OCI-M1 (cell line): ENCODE measurements around the gene RXRA.

Source experiments
- DNase-seq: peaks from one replicate; lab custom pipeline; 2025; lab: John Stamatoyannopoulos, UW

Gene RXRA

GRCh38 chr9:134400283-134400682 is 74.0 kb downstream of the RXRA start:
- DNase-seq, result no peak

GRCh38 chr9:134401391-134401790 is 75.1 kb downstream of the RXRA start:
- no peak for DNase-seq

- no peak for DNase-seq
Observed at GRCh38 chr9:134402182-134402581, 75.9 kb downstream of the RXRA start.

- no peak for DNase-seq
Observed at GRCh38 chr9:134403292-134403681, 77.0 kb downstream of the RXRA start.

GRCh38 chr9:134403682-134404301 is 77.5 kb downstream of the RXRA start:
- peak; percentile 84 for DNase-seq

GRCh38 chr9:134404376-134405358 is 78.4 kb downstream of the RXRA start:
- no peak for DNase-seq

DNA sequence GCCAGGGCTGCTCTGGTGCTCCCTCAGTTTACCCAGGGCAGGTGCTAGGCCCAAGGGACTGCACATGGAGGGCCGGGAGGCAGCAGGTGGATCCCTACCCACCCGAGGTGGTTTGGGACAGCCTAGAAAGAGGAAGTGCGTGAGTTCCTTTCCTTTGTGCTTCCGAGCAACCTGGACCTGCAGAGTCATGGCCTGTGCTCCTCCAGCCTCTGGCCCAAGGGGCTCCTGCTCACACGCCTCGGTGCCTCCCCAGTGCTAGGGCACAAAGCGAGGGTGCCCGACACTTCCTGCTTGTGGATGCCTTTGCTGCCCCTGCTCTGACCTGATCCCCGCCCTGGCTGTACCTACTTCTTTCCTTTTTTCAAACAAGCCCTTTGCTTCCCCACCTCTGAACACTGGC is 79.3 kb downstream of the RXRA start:
- peak; percentile 18 for DNase-seq

DNA sequence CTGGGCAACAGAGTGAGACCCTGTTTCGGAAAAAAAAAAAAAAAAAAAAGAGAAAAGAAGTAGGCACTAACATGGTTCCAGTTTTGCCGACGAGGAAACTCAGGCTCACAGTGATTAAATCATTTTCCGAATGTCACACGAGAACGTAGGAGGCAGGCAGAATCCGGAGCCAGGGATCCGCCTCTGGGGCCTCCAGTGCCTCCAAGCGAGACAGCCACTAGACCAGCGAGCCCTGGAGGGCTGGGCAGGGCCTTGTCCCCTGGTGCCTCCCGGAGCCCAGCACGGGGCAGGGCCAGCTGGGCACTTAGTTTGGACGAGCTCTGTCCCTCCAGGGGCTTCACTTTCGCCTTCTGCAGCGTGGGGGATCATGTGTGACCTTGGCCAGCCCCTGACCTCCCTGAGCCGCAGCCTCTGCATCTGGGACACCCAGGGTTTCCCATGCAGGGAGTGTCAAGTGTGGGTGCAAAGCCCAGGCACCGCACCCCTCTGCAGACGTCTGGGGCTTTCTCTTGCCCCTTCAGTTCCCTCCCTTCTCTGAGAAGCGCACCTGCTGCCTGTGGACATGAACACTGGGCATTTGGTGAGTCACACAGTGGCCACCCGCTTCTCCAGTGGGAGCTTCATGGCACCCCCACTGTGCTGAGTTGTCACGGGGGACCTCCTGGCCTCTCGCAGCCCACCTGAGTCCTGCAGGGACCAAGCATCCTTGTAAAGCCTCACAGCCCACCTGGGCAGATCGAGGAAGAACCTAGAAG is 80.3 kb downstream of the RXRA start:
- no peak for DNase-seq

GRCh38 chr9:134407121-134407779 is 81.0 kb downstream of the RXRA start:
- DNase-seq, result peak; percentile 88

DNA sequence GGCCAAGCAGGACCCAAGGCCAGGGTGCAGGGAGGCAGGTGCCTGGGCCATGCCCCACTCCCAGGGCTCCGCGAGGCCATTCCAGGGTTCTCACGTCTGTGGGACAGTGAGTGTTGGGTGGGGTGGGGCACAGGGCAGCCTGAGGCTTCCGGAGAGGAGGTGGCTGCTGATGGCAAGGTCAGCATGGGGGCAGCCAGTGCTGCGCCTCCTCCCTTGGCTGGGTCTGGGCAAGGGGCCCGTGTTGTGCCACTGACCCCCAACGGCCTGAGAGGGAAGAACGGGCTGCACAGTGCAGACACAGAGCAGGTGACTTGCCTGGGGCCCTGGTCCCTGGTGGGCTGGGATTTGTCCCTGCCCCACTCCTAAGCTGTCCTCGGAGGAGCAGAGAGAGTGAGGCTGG is 82.1 kb downstream of the RXRA start:
- DNase-seq, result no peak

DNA sequence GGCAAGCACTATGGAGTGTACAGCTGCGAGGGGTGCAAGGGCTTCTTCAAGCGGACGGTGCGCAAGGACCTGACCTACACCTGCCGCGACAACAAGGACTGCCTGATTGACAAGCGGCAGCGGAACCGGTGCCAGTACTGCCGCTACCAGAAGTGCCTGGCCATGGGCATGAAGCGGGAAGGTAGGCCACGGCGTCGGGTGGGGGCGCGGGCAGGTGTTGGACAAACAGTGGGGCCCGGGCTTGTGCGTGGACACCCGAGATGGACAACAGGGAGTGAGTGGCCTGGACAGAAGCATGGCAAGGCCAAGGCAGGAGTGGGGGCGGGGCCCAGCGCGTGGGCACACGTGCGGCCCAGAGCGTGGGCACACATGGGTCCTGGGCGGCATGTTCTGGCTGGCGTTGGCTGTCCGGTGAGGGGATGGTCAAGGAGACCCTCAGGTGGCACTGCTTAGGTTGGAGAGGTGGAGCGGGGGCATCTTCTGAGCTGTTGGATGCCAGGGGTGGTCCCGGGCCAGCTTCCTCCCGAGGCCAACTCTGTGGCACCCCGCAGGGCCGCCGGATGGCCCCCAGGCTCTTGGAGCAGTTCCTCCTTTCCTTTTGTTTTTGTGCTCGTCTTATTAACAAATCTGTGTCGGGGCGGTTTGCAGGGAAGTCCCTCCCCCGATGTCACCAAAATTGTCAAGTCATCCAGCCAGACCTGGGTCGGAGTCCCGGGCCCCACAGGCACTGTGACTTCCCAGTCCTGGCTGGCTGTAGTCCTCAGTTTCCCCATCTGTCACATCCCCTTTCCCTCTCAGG is 82.9 kb downstream of the RXRA start:
- no peak for DNase-seq

GRCh38 chr9:134410071-134410834 is 84.0 kb downstream of the RXRA start:
- DNase-seq, result no peak

DNA sequence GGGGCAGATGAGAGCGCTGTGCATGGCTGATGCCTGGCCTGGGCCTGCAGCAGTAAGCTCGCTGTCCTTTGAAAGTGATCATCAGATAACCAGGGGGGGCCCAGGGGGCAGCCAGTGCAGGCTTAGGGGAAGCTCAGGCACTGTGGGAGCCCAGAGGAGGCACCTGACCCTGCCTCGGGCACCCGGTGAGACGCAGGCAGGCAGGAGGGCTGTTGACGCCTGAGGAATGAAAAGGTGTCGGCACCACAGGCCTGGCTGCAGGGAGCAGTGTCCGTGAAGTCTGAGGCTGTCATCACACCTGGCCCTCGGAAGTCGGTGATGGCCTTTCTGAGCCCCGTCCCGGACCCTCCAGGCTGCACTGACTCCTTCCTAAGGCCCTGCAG is 84.6 kb downstream of the RXRA start:
- DNase-seq, result no peak

- DNase-seq, result no peak
Observed at GRCh38 chr9:134411440-134412297, 85.4 kb downstream of the RXRA start.

- DNase-seq, result no peak
Observed at GRCh38 chr9:134412298-134412711, 86.0 kb downstream of the RXRA start.

GRCh38 chr9:134413112-134413715 is 87.0 kb downstream of the RXRA start:
- DNase-seq, result no peak

- no peak for DNase-seq
Observed at GRCh38 chr9:134413890-134414623, 87.8 kb downstream of the RXRA start.

GRCh38 chr9:134414900-134415425 is 88.7 kb downstream of the RXRA start:
- no peak for DNase-seq
